Tibial nerve (tissue), 4 donors: ENCODE results near the gene LRRC72.

Source experiments
- EP300 ChIP-seq, 2 donors: sonication (generic); formaldehyde crosslinking; IDR thresholded peaks; one replicate each; pipeline ENCODE4 v1.6.1; 2017; ENCODE audit warnings: antibody characterized with exemption in 2 of 2, mild to moderate bottlenecking in 1 of 2
- TF ChIP-seq, protein P1 (sequence below), 5 experiments: fragments of 200-600 bp in 3 of 5; fragments of 450-650 bp in 2 of 5; sonication (generic) in 3 of 5; IDR thresholded peaks; one replicate each; pipeline ENCODE4 v1.5.1; 2016 to 2019; ENCODE audit warnings: antibody characterized with exemption in 5 of 5, mild to moderate bottlenecking in 3 of 5, moderate library complexity in 2 of 5

DNA sequence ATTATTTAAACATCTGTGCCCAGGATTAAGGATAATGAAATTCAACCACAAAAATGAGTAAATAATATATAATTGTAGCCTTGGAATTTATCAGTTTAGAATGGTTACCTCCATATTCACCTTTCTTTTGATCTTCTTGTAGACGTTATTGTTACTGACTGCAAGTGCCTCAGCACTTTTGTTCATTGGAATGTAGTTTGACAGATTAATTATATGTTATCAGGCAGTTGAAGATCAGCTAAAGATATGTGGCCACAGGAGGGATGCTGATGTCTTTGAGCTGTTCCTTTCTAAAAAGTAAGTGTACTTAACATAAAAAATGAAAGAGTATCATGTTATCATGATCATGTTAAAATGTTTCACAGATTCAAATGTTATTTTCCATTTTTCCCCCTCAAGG is 5.6 kb downstream of the LRRC72 start:
- TF ChIP-seq, protein P1, sequence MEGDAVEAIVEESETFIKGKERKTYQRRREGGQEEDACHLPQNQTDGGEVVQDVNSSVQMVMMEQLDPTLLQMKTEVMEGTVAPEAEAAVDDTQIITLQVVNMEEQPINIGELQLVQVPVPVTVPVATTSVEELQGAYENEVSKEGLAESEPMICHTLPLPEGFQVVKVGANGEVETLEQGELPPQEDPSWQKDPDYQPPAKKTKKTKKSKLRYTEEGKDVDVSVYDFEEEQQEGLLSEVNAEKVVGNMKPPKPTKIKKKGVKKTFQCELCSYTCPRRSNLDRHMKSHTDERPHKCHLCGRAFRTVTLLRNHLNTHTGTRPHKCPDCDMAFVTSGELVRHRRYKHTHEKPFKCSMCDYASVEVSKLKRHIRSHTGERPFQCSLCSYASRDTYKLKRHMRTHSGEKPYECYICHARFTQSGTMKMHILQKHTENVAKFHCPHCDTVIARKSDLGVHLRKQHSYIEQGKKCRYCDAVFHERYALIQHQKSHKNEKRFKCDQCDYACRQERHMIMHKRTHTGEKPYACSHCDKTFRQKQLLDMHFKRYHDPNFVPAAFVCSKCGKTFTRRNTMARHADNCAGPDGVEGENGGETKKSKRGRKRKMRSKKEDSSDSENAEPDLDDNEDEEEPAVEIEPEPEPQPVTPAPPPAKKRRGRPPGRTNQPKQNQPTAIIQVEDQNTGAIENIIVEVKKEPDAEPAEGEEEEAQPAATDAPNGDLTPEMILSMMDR (IDR thresholded peaks at IDR 0.05), result no peak
- TF ChIP-seq EP300 (IDR thresholded peaks at IDR 0.05), result no peak
